GM12878 (cell line): ENCODE results near the gene PPM1E.

Experiments used
- JUND ChIP-seq: IDR thresholded peaks from 2 replicates; pipeline ENCODE4 v1.6.1; 2012; ENCODE audit warnings: low read depth, mild to moderate bottlenecking, low read length, improper control_type of control experiment, moderate library complexity
- SPI1 ChIP-seq: IDR thresholded peaks from 2 replicates; pipeline ENCODE4 v1.6.1; 2011; ENCODE audit warnings: low read depth, mild to moderate bottlenecking, low read length, moderate library complexity, borderline replicate concordance; ENCODE audit not compliant: insufficient read depth
- TAF1 ChIP-seq: IDR thresholded peaks from 2 replicates; pipeline ENCODE4 v1.6.1; 2011; ENCODE audit warnings: mild to moderate bottlenecking, low read depth, low read length, borderline replicate concordance
- TF ChIP-seq, protein P1 (sequence below): IDR thresholded peaks from 2 replicates; pipeline ENCODE4 v1.6.1; 2012; ENCODE audit warnings: low read depth, low read length, improper control_type of control experiment

DNA sequence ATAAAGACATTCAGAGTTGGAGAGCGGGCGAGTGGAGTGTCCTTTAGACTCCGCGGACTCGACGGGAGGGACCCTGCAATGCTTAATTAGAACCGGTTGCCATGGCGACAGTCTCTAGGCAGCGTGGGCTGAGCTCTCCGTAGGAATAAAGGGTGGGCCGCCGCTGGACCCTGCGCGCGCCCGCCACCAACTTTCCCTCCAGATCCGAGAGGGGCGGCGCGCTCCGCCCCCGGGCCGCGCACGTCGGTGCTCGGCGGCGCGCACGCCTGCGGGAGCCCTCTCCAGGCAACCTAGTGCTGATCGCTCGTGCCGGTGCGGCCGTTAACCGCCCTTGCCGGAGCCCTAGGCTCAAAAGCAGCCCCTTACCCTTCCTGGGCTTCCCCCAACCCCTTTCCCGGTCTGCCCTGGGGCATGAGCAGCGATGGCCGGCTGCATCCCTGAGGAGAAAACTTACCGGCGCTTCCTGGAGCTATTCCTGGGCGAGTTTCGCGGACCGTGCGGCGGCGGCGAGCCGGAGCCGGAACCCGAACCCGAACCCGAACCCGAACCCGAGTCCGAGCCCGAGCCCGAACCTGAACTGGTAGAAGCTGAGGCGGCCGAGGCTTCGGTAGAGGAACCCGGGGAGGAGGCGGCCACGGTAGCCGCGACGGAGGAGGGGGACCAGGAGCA lies at the start of gene PPM1E:
- TF ChIP-seq, protein P1, sequence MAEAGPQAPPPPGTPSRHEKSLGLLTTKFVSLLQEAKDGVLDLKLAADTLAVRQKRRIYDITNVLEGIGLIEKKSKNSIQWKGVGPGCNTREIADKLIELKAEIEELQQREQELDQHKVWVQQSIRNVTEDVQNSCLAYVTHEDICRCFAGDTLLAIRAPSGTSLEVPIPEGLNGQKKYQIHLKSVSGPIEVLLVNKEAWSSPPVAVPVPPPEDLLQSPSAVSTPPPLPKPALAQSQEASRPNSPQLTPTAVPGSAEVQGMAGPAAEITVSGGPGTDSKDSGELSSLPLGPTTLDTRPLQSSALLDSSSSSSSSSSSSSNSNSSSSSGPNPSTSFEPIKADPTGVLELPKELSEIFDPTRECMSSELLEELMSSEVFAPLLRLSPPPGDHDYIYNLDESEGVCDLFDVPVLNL: no peak
- TF ChIP-seq SPI1: no peak
- no peak for TF ChIP-seq JUND
- no peak for TF ChIP-seq TAF1
